Measurements from ENCODE around the gene ACSM2A.
"Not testable (repeated sequence)": the region's sequence is repeated elsewhere in the genome, so short reads cannot be mapped to it uniquely, and the experiment has no call there.

ACSM2A gene

GRCh38 chr16:20468954-20469353, 17.6 kb downstream of the ACSM2A start:
- DNase-seq (ENCODE audit: low read depth, low spot score); H3K4me3 ChIP-seq (ENCODE audit: low read depth, low read length); POLR2A ChIA-PET; CTCF ChIA-PET: not testable (repeated sequence)

- CTCF ChIA-PET; POLR2A ChIA-PET; DNase-seq (ENCODE audit: low read depth, low spot score); H3K4me3 ChIP-seq (ENCODE audit: low read depth, low read length): not testable (repeated sequence)
Measured at GRCh38 chr16:20469930-20470329, 18.6 kb downstream of the ACSM2A start.

GRCh38 chr16:20470732-20471131, 19.4 kb downstream of the ACSM2A start:
- CTCF ChIA-PET; POLR2A ChIA-PET; DNase-seq (ENCODE audit: low read depth, low spot score); H3K4me3 ChIP-seq (ENCODE audit: low read depth, low read length): not testable (repeated sequence)

GRCh38 chr16:20477188-20477744, 25.9 kb downstream of the ACSM2A start:
- H3K4me3 ChIP-seq (ENCODE audit: low read depth, low read length); POLR2A ChIA-PET; CTCF ChIA-PET; DNase-seq (ENCODE audit: low read depth, low spot score): not testable (repeated sequence)

GRCh38 chr16:20483989-20484388, 32.7 kb downstream of the ACSM2A start:
- DNase-seq (ENCODE audit: low read depth, low spot score); POLR2A ChIA-PET; CTCF ChIA-PET; H3K4me3 ChIP-seq (ENCODE audit: low read depth, low read length): not testable (repeated sequence)

GRCh38 chr16:20484726-20485125, 33.4 kb downstream of the ACSM2A start:
- CTCF ChIA-PET, result no interaction called here
- DNase-seq (ENCODE audit: low read depth, low spot score), result no peak
- POLR2A ChIA-PET, result no interaction called here
- no peak for TF ChIP-seq CTCF (IDR thresholded peaks at IDR 0.05; ENCODE audit: insufficient read depth, low read length, missing control alignments)
- H3K4me3 ChIP-seq (ENCODE audit: low read depth, low read length), result no peak overlapping the region

GRCh38 chr16:20485408-20485807, 34.1 kb downstream of the ACSM2A start:
- no peak for TF ChIP-seq CTCF (IDR thresholded peaks at IDR 0.05; ENCODE audit: insufficient read depth, low read length, missing control alignments)
- CTCF ChIA-PET, result no interaction called here
- no peak for DNase-seq (ENCODE audit: low read depth, low spot score)
- no peak overlapping the region for H3K4me3 ChIP-seq (ENCODE audit: low read depth, low read length)
- POLR2A ChIA-PET, result no interaction called here

GRCh38 chr16:20490994-20491393, 39.7 kb downstream of the ACSM2A start:
- CTCF ChIA-PET; DNase-seq (ENCODE audit: low read depth, low spot score): not testable (repeated sequence)

GRCh38 chr16:20491448-20491847, 40.1 kb downstream of the ACSM2A start:
- POLR2A ChIA-PET; CTCF ChIA-PET; DNase-seq (ENCODE audit: low read depth, low spot score); H3K4me3 ChIP-seq (ENCODE audit: low read depth, low read length): not testable (repeated sequence)

More at GRCh38 chr16:20490994-20491393, 39.7 kb downstream of the ACSM2A start:
- POLR2A ChIA-PET; H3K4me3 ChIP-seq (ENCODE audit: low read depth, low read length): not testable (repeated sequence)

- ChIA-PET POLR2A (no interaction called here), CTCF (no interaction called here)
- no peak overlapping the region for H3K4me3 ChIP-seq (ENCODE audit: low read depth, low read length)
- no peak for DNase-seq (ENCODE audit: low read depth, low spot score)
- TF ChIP-seq CTCF (IDR thresholded peaks at IDR 0.05; ENCODE audit: insufficient read depth, low read length, missing control alignments), result no peak
Measured at GRCh38 chr16:20504418-20504817, 53.1 kb downstream of the ACSM2A start.

All from AG04449 (cell line).